Mesenchymal stem cell (in vitro differentiated cells and primary cell): ENCODE results near the gene TMC2.

Experiments used
- DNase-seq: peaks from one replicate; pipeline ENCODE4 v3.0.0-alpha.2; 2013
- H2AFZ ChIP-seq: one replicate; pipeline ENCODE4 v1.6.1; 2013; ENCODE audit warnings: low read depth, mild to moderate bottlenecking, control low read depth, inconsistent platforms, low read length, moderate library complexity
- H2AK5ac ChIP-seq: 2 replicates; pipeline ENCODE4 v1.6.1; 2013; ENCODE audit warnings: low read length, moderate library complexity, mild to moderate bottlenecking, inconsistent platforms; ENCODE audit not compliant: severe bottlenecking
- H2BK120ac ChIP-seq: one replicate; pipeline ENCODE4 v1.6.1; 2013; ENCODE audit warnings: low read depth, mild to moderate bottlenecking, inconsistent platforms, low read length, moderate library complexity
- H2BK12ac ChIP-seq, 2 experiments: one replicate each; pipeline ENCODE4 v1.6.1; 2013; ENCODE audit warnings: inconsistent platforms in 2 of 2, low read length in 2 of 2, mild to moderate bottlenecking in 2 of 2, moderate library complexity in 2 of 2, control low read depth in 1 of 2
- H2BK15ac ChIP-seq: one replicate; pipeline ENCODE4 v1.6.1; 2013; ENCODE audit warnings: mild to moderate bottlenecking, low read depth, inconsistent platforms; ENCODE audit not compliant: poor library complexity, severe bottlenecking
- H2BK5ac ChIP-seq: 2 replicates; pipeline ENCODE4 v1.6.1; 2013; ENCODE audit warnings: low read depth, mild to moderate bottlenecking, low read length, control low read depth, inconsistent platforms; ENCODE audit not compliant: poor library complexity, severe bottlenecking
- H3K14ac ChIP-seq, 2 experiments: one replicate each; pipeline ENCODE4 v1.6.1; 2013; ENCODE audit warnings: inconsistent platforms in 2 of 2, low read length in 2 of 2, control low read depth in 1 of 2, mild to moderate bottlenecking in 1 of 2, moderate library complexity in 1 of 2
- H3K18ac ChIP-seq, 2 experiments: one replicate each; pipeline ENCODE4 v1.6.1; 2013; ENCODE audit warnings: inconsistent platforms in 2 of 2, low read length in 2 of 2, control low read depth in 1 of 2, low read depth in 1 of 2, mild to moderate bottlenecking in 1 of 2
- H3K23ac ChIP-seq, 2 experiments: one replicate each; pipeline ENCODE4 v1.6.1; 2013; ENCODE audit warnings: inconsistent platforms in 2 of 2, low read length in 2 of 2, mild to moderate bottlenecking in 2 of 2, moderate library complexity in 2 of 2, control low read depth in 1 of 2
- H3K27ac ChIP-seq: 2 replicates; pipeline ENCODE4 v1.5.1; 2013; ENCODE audit warnings: mild to moderate bottlenecking, moderate library complexity, low read length, control low read depth, inconsistent platforms; ENCODE audit not compliant: poor library complexity, severe bottlenecking
- H3K27me3 ChIP-seq, 2 experiments: 2 replicates each; pipeline versions ENCODE4 v1.6.1 to v1.7.0; 2013; ENCODE audit warnings: low read length in 2 of 2, mild to moderate bottlenecking in 2 of 2, moderate library complexity in 2 of 2, control low read depth in 1 of 2, inconsistent platforms in 1 of 2; ENCODE audit not compliant: control insufficient read depth in 1 of 2, insufficient read depth in 1 of 2
- H3K36me3 ChIP-seq, 2 experiments: 2 replicates each; pipeline versions ENCODE4 v1.6.1 to v1.7.0; 2013; ENCODE audit warnings: low read length in 2 of 2, control low read depth in 1 of 2, inconsistent platforms in 1 of 2, low read depth in 1 of 2, mild to moderate bottlenecking in 1 of 2; ENCODE audit not compliant: insufficient read depth in 2 of 2, control insufficient read depth in 1 of 2
- H3K4ac ChIP-seq, 2 experiments: one replicate each; pipeline ENCODE4 v1.6.1; 2013; ENCODE audit warnings: inconsistent platforms in 2 of 2, low read length in 2 of 2, mild to moderate bottlenecking in 2 of 2, moderate library complexity in 2 of 2, control low read depth in 1 of 2, low read depth in 1 of 2
- H3K4me1 ChIP-seq: 2 replicates; pipeline ENCODE4 v1.6.1; 2013; ENCODE audit warnings: low read depth, low read length, control low read depth; ENCODE audit not compliant: control insufficient read depth, insufficient read depth
- H3K4me2 ChIP-seq: 2 replicates; pipeline ENCODE4 v1.6.1; 2013; ENCODE audit warnings: low read length, mild to moderate bottlenecking, inconsistent platforms; ENCODE audit not compliant: poor library complexity, severe bottlenecking
- H3K4me3 ChIP-seq, 2 experiments: 2 replicates each; pipeline versions ENCODE4 v1.5.1 to v1.7.0; 2013; ENCODE audit warnings: low read length in 2 of 2, mild to moderate bottlenecking in 2 of 2, control low read depth in 1 of 2, low read depth in 1 of 2; ENCODE audit not compliant: insufficient read depth in 1 of 2
- H3K79me1 ChIP-seq: replicated peaks from 2 replicates; pipeline ENCODE4 v1.6.1; 2013; ENCODE audit warnings: mild to moderate bottlenecking, control low read depth, low read length, inconsistent platforms; ENCODE audit not compliant: poor library complexity, severe bottlenecking
- H3K9ac ChIP-seq: 2 replicates; pipeline ENCODE4 v1.7.0; 2013; ENCODE audit warnings: mild to moderate bottlenecking, low read length, moderate library complexity
- H3K9me3 ChIP-seq: 2 replicates; pipeline ENCODE4 v1.7.0; 2013; ENCODE audit warnings: mild to moderate bottlenecking, low read length; ENCODE audit not compliant: control insufficient read depth
- H4K8ac ChIP-seq: one replicate; pipeline ENCODE4 v1.6.1; 2013; ENCODE audit warnings: inconsistent platforms, mild to moderate bottlenecking, low read length, moderate library complexity
- H4K91ac ChIP-seq: one replicate; pipeline ENCODE4 v1.6.1; 2013; ENCODE audit warnings: mild to moderate bottlenecking, low read length, inconsistent platforms
- WGBS: methylation state at CpG from one replicate; pipeline ENCODE4 v1.1.7; 2013; ENCODE audit warnings: mixed read lengths; 5-methylcytosine and 5-hydroxymethylcytosine counted together

Gene TMC2

DNA sequence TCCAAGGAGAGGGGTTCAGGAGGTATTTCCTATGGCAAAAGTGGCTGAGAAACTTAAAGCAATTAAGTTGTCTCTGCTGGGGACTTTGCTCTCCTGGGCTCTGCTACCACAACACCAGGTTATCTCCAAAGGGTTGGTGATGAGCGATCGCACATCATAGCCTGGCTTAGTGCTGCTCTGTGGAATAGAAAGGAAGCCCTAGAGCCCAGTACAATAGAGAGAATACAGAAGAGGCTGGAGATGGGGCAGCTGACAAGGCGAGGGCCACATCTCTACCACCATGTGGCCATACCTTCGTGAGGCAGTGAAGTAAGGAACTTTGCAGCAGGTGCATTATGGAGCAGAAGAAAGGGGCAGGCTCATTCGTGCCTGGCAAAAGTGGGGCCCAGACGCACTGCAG, 8.6 kb upstream of the TMC2 start:
- Histone ChIP-seq H3K18ac (no peak overlapping the region), H3K4me2 (no peak overlapping the region)
- 80% methylated on average over 6 of the region's 6 CpGs for WGBS

DNA sequence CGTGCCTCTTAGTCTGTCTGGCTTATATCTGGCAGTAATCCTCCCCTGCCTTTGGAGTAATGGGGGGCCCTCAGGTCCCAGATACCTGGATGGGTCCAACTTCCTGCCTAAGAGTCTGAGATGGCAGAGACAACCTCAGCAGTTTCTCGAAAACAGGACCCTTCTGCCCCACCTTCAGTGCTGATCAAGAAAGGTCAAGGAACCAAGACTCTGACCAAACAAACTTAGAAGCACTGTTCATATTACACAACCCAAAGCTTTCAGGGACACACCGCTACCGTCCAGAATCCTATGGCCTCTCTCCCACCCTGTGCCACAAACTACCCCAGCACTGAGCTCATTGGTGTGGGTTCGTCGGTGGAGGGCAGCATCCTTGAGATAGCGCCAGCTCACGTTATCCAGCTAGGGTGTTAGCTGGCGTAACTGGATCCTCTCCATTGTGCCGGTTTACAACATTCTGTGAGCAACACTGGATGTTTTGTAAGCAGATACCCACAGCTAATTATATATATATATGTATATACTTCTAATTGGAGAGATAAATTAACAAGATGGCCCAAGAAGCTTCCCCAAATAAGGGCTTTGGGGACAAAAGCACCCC, 7.6 kb upstream of the TMC2 start:
- 81% methylated on average over 6 of the region's 10 CpGs for WGBS
- Histone ChIP-seq H3K4me2 (no peak overlapping the region), H2BK5ac (no peak overlapping the region), H2AFZ (no peak overlapping the region), H4K91ac (no peak overlapping the region), H2AK5ac (no peak overlapping the region), H3K4me3 (no peak overlapping the region), H2BK12ac (no peak overlapping the region), H4K8ac (no peak overlapping the region), H3K9me3 (no peaks in the 10 kb centered on the region), H3K9ac (no peak overlapping the region), H3K36me3 (no peaks in the 10 kb centered on the region), H3K27me3 (peaks cover 17 to 51% of the 10 kb centered on the region in 2 experiments), H2BK120ac (no peak overlapping the region), H3K79me1 (no peaks in the 10 kb centered on the region), H3K4me1 (peaks cover 3% of the 10 kb centered on the region), H3K18ac (no peak overlapping the region), H3K4ac (no peak overlapping the region), H2BK15ac (peak overlapping the region; percentile 12), H3K14ac (no peak overlapping the region), H3K27ac (no peak overlapping the region), H3K23ac (no peak overlapping the region)
- no peak for DNase-seq

More for the DNA sequence above, 8.6 kb upstream of the TMC2 start:
- H2BK5ac ChIP-seq: no peak overlapping the region
- no peak overlapping the region for H2BK12ac ChIP-seq
- H3K4me1 ChIP-seq: peaks cover 3% of the 10 kb centered on the region
- H3K9ac ChIP-seq: no peak overlapping the region
- no peak overlapping the region for H4K91ac ChIP-seq
- no peaks in the 10 kb centered on the region for H3K79me1 ChIP-seq
- no peak overlapping the region for H2AK5ac ChIP-seq
- no peak overlapping the region for H2BK15ac ChIP-seq
- H4K8ac ChIP-seq: no peak overlapping the region
- no peak overlapping the region for H3K4ac ChIP-seq
- no peak overlapping the region for H2BK120ac ChIP-seq
- DNase-seq: no peak
- no peak overlapping the region for H2AFZ ChIP-seq
- peaks cover 7 to 41% of the 10 kb centered on the region in 2 experiments for H3K27me3 ChIP-seq
- H3K4me3 ChIP-seq: no peak overlapping the region
- H3K27ac ChIP-seq: no peak overlapping the region
- H3K23ac ChIP-seq: no peak overlapping the region
- H3K36me3 ChIP-seq: no peaks in the 10 kb centered on the region
- no peaks in the 10 kb centered on the region for H3K9me3 ChIP-seq
- H3K14ac ChIP-seq: no peak overlapping the region

DNA sequence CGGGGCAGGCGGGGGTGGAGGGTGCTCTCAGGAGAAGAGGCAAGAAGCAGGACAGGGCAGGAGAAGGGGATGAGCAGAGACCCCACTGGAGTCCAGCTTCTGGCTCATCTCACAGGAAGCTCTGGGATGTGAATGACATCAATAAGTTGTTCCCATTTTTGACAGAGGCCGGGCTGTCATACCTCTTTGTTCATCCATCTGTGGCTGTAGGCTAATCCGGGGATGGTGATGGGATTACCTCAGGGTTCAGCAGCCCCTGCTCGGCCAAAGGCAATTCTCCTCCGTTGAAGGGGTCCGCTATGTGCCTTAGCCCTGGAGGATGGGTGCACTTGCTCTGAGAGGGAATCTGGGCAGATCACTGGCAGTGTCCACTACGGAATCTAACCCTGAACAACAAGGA, 3.3 kb upstream of the TMC2 start:
- H2AFZ ChIP-seq: no peak overlapping the region
- 88% methylated on average over 8 of the region's 8 CpGs for WGBS
- no peak overlapping the region for H3K4me2 ChIP-seq
- no peaks in the 10 kb centered on the region for H3K79me1 ChIP-seq
- H3K9me3 ChIP-seq: no peaks in the 10 kb centered on the region
- no peak for DNase-seq
- no peak overlapping the region for H3K9ac ChIP-seq
- H3K27ac ChIP-seq: no peak overlapping the region
- H3K23ac ChIP-seq: no peak overlapping the region
- no peak overlapping the region for H3K4ac ChIP-seq
- no peak overlapping the region for H2BK12ac ChIP-seq
- peaks cover 2% of the 10 kb centered on the region for H3K4me1 ChIP-seq
- H2BK15ac ChIP-seq: no peak overlapping the region
- no peak overlapping the region for H3K14ac ChIP-seq
- no peak overlapping the region for H3K4me3 ChIP-seq
- no peak overlapping the region for H4K91ac ChIP-seq
- no peak overlapping the region for H2AK5ac ChIP-seq
- peaks cover 52 to 75% of the 10 kb centered on the region in 2 experiments for H3K27me3 ChIP-seq
- H3K18ac ChIP-seq: no peak overlapping the region
- H4K8ac ChIP-seq: no peak overlapping the region
- no peaks in the 10 kb centered on the region for H3K36me3 ChIP-seq
- H2BK5ac ChIP-seq: no peak overlapping the region
- no peak overlapping the region for H2BK120ac ChIP-seq

DNA sequence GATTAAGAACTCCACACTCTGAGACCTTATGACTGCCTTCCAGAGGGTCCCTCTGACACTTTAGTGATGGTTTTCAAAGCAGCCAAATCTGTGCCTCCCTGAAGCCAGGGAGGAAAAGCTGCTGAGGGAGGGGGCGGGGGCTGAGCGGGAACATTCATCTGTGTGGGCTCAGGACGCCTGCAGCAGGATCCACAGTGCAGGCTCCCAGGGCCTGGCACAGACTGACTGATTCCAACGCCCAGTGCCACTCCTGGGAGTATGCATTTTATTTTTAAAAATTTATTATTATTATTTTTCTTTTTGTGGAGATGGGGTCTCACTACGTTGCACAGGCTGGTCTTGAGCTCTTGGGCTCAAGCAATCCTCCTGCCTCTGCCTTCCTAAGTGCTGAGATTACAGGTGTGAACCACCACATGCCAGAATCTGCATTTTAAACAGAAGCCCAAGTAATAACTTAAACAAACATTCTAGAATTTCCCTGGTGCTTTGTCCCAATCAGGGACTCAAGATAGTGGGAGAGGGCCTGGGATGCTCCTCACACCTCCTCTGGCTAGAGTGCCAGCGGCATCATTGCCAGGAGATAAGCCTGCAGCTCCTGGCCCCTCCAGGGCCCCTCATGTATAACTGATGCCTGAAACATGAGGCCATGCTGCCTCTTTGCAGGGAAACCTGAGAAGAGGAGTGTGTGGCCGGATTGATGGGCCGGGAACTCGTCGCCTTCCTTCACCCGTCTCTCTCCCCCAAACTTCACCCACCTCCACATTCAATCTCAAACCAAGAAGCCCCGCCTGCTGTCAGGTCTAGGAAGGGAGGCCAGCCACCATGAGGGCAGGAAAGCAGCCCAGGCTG, 438 bp upstream of the TMC2 start:
- H3K9ac ChIP-seq: no peak overlapping the region
- H3K27ac ChIP-seq: no peak overlapping the region
- H4K91ac ChIP-seq: no peak overlapping the region
- no peaks in the 10 kb centered on the region for H3K79me1 ChIP-seq
- H3K4ac ChIP-seq: no peak overlapping the region
- 35% methylated on average over 10 of the region's 12 CpGs for WGBS
- no peak overlapping the region for H2BK12ac ChIP-seq
- peaks cover 2% of the 10 kb centered on the region for H3K4me1 ChIP-seq
- H3K9me3 ChIP-seq: no peaks in the 10 kb centered on the region
- no peak overlapping the region for H3K18ac ChIP-seq
- no peak overlapping the region for H2BK5ac ChIP-seq
- peaks cover 73 to 77% of the 10 kb centered on the region in 2 experiments for H3K27me3 ChIP-seq
- H3K4me2 ChIP-seq: no peak overlapping the region
- no peak overlapping the region for H3K14ac ChIP-seq
- no peak overlapping the region for H2AFZ ChIP-seq
- H2AK5ac ChIP-seq: no peak overlapping the region
- H3K4me3 ChIP-seq: no peak overlapping the region
- H2BK120ac ChIP-seq: no peak overlapping the region
- peak overlapping the region; percentile 7 for H4K8ac ChIP-seq
- no peak overlapping the region for H3K23ac ChIP-seq
- no peak overlapping the region for H2BK15ac ChIP-seq
- no peak for DNase-seq
- no peaks in the 10 kb centered on the region for H3K36me3 ChIP-seq
